Epithelial cell of esophagus (primary cell): Measurements from ENCODE around the gene DNAI4.
"Not testable (repeated sequence)": the region's sequence is repeated elsewhere in the genome, so short reads cannot be mapped to it uniquely, and the experiment has no call there.

Source experiments
- DNase-seq: peaks from one replicate; pipeline ENCODE4 v3.0.0; 2010; ENCODE audit warnings: low read depth
- H3K4me3 ChIP-seq: 2 replicates; pipeline ENCODE4 v1.5.1; 2011; ENCODE audit warnings: mild to moderate bottlenecking, low read length, control low read depth
- TF ChIP-seq, protein P1 (sequence below): IDR thresholded peaks from 2 replicates; pipeline ENCODE4 v1.5.1; 2011; ENCODE audit warnings: low read depth, mild to moderate bottlenecking, low read length, control low read depth, inconsistent platforms; ENCODE audit not compliant: insufficient read depth; ENCODE audit errors: missing control alignments

Gene DNAI4, protein sequence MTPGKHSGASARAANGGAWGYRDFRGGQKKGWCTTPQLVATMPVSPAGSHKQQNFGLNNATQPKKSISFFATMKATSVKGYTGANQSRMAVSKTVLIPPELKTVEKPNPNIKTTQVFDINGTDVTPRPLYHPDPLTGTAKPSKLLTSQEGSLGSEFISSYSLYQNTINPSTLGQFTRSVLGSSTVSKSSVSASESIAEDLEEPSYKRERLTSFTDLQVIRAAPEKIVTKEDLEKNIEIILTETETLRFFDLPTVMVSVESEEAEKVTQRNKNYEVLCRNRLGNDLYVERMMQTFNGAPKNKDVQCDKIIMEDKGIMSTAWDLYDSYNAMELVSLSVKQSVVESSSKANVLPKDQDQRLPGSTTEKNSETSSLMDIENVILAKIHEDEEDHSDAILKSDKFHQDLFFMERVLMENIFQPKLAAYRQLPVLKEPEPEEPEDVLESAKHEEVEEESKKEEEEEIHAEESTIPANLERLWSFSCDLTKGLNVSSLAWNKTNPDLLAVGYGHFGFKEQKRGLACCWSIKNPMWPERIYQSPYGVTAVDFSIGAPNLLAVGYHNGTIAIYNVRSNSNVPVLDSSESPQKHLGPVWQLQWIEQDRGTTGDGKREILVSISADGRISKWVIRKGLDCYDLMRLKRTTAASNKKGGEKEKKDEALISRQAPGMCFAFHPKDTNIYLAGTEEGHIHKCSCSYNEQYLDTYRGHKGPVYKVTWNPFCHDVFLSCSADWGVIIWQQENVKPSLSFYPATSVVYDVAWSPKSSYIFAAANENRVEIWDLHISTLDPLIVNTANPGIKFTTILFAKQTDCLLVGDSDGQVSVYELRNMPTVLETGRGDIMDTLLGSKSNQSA

DNA sequence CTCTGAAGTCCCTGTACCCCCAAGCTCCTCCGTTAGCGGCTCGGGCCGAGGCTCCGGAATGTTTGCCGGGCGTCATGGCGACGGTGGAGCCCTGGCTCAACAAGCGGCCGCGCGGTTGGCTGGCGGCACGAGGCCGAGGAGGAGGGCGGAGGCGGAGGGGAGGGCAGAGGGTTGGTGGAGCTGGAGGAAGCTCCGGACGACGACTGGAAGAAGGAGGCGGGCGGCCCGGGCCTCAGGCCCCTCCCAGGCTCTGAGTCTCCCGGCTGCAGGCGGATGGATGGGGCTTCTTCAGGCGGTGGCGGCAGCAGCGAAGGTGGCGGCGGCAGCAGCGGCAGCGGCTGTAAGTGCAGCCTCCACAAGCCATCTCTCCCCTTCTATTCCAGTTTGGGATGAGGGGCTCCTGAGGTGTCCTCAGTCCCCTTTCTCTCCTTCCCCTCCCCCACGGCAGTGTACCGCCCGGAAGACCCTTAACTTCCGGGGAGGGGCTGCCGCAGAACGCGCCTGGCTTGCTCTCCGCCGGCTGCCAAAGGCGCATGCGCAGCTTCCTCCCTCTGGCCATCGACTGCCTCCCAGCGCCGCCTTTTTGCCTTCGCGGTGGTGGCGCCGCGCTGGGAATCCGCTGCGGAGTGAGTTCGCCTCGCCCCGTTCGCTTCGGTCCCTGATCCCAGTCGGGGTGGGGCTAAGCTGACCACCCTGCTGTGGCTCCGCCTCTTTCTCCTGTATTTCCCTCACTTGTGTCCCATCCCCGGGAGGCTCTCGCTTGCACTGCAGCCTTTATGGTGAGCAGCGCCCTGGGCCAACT lies at the start of gene DNAI4, which contains the start of gene MIER1:
Gene DNAI4, minus strand, starts transcription at position 101 of the 802 bp plus-strand sequence. Its CDS starts 25 bp downstream, at position 76.
Gene MIER1, plus strand, starts transcription at position 235 of the 802 bp plus-strand sequence. Its CDS starts 39 bp downstream, at position 274.
- H3K4me3 ChIP-seq, result peak within 1 kb of the TSS; percentile 84
- peak; percentile 98 for DNase-seq
- TF ChIP-seq, protein P1, sequence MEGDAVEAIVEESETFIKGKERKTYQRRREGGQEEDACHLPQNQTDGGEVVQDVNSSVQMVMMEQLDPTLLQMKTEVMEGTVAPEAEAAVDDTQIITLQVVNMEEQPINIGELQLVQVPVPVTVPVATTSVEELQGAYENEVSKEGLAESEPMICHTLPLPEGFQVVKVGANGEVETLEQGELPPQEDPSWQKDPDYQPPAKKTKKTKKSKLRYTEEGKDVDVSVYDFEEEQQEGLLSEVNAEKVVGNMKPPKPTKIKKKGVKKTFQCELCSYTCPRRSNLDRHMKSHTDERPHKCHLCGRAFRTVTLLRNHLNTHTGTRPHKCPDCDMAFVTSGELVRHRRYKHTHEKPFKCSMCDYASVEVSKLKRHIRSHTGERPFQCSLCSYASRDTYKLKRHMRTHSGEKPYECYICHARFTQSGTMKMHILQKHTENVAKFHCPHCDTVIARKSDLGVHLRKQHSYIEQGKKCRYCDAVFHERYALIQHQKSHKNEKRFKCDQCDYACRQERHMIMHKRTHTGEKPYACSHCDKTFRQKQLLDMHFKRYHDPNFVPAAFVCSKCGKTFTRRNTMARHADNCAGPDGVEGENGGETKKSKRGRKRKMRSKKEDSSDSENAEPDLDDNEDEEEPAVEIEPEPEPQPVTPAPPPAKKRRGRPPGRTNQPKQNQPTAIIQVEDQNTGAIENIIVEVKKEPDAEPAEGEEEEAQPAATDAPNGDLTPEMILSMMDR, result peak; percentile 12

DNA sequence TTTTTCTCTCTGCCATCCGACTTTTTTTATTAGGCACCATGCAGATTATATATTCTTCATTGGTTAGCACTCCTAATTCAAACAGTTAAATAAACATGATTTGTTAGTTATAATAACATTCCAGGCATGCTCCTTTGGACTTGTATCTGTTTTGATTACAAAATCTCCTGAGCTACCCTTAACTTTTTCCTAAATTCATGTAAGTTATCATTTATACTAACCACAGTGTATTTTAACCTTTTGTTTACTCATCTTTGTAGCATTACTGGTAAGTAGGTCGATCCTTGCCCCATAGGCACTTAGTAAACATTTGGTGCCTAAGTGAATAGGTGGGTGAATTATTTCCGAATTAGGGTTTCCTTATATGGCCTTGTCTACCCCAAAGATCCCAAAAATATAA lies 43.9 kb upstream of the DNAI4 start:
- DNase-seq, result no peak
- TF ChIP-seq, protein P1, result no peak
- H3K4me3 ChIP-seq, result no peak overlapping the region

DNA sequence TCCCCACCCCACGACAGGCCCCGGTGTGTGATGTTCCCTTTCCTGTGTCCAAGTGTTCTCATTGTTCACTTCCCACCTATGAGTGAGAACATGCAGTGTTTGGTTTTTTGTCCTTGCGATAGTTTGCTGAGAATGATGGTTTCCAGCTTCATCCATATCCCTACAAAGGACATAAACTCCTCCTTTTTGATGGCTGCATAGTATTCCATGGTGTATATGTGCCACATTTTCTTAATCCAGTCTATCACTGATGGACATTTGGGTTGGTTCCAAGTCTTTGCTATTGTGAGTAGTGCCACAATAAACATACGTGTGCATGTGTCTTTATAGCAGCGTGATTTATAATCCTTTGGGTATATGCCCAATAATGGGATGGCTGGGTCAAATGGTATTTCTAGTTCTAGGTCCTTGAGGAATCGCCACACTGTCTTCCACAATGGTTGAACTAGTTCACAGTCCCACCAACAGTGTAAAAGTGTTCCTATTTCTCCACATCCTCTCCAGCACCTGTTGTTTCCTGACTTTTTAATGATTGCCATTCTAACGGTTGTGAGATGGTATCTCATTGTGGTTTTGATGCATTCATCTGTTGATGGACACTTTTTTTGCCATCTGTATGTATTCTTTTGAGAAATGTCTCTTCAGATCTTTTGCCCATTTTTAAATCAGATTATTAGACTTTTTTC lies 41.7 kb upstream of the DNAI4 start:
- H3K4me3 ChIP-seq, DNase-seq: not testable (repeated sequence)

DNA sequence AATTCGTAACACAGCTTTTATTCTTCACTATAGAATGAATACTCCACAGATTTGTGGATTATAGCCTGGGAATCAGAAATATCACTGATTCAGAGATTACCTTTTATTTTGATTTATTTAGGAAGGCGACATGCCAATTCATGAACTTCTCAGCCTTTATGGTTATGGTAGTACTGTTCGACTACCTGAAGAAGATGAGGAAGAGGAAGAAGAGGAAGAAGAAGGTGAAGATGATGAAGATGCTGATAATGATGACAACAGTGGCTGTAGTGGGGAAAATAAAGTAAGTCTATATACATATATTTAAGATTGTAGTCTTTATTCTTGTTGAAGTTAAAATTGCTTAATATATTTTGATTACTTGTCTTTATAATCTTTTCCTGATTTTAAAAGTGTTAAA lies 33.3 kb upstream of the DNAI4 start:
- TF ChIP-seq, protein P1, result no peak
- no peak for DNase-seq
- no peak overlapping the region for H3K4me3 ChIP-seq

DNA sequence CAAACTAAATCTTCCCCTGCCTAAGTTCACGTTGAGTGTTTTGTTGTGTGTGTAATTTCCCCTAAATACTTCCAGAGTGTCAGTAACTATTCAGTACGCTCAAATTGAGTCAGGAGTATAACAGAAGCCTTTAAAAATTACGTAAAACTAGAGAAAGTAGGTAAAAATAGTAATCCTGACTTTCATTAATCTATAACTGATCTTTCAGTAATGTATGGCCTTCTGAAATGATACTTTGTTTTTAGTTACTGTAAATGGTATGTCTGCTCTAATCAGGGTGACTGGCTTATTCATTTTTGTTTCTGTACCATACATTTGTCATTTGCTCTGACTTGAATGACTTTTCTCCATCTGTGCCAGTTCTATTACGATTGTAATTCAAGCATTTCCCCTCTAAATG lies 29.6 kb upstream of the DNAI4 start:
- DNase-seq, result no peak
- TF ChIP-seq, protein P1, result no peak
- H3K4me3 ChIP-seq, result no peak overlapping the region

DNA sequence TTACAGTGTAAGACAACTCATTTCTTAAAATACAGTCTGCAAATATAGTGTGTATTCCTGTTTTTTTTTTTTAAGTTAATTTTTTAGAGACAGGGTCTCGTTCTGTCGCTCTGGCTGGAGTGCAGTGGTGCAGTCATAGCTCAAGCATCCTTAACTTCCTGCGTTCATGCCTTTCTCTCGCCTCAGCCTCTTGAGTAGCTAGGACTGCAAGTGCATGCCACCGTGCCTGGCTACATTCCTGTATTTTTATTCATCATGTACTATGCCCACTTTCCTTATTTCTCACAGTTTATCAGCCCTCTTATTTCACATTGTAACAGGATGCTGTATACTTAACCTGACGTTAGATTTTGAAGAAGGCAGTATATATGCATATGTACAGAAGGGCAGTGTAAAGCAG lies 26.9 kb upstream of the DNAI4 start:
- H3K4me3 ChIP-seq, result no peak overlapping the region
- TF ChIP-seq, protein P1, result no peak
- DNase-seq, result peak; percentile 76
